Ishikawa (cell line): Measurements from ENCODE around the gene CACNA1D.

ENCODE experiments used
- CEBPB ChIP-seq: IDR thresholded peaks from 2 replicates; pipeline ENCODE4 v1.6.1; 2012
- CREB1 ChIP-seq: IDR thresholded peaks from 2 replicates; pipeline ENCODE4 v1.6.1; 2012; ENCODE audit warnings: low read depth
- EGR1 ChIP-seq: IDR thresholded peaks from 2 replicates; pipeline ENCODE4 v1.6.1; 2012
- EP300 ChIP-seq: IDR thresholded peaks from 2 replicates; pipeline ENCODE4 v1.6.1; 2012; ENCODE audit warnings: borderline replicate concordance
- FOXM1 ChIP-seq: IDR thresholded peaks from 2 replicates; pipeline ENCODE4 v1.6.1; 2012; ENCODE audit warnings: low read depth, borderline replicate concordance
- NFIC ChIP-seq: IDR thresholded peaks from 2 replicates; pipeline ENCODE4 v1.6.1; 2012
- RAD21 ChIP-seq: IDR thresholded peaks from 2 replicates; pipeline ENCODE4 v1.6.1; 2012; ENCODE audit warnings: low read depth
- REST ChIP-seq: IDR thresholded peaks from 2 replicates; pipeline ENCODE4 v1.6.1; 2012; ENCODE audit warnings: low read depth, mild to moderate bottlenecking
- TAF1 ChIP-seq: IDR thresholded peaks from 2 replicates; pipeline ENCODE4 v1.6.1; 2012; ENCODE audit warnings: low read depth, mild to moderate bottlenecking
- TCF12 ChIP-seq: IDR thresholded peaks from 2 replicates; pipeline ENCODE4 v1.6.1; 2012; ENCODE audit warnings: low read depth
- TEAD4 ChIP-seq: IDR thresholded peaks from 2 replicates; pipeline ENCODE4 v1.6.1; 2012
- USF1 ChIP-seq: IDR thresholded peaks from 2 replicates; pipeline ENCODE4 v1.6.1; 2012
- YY1 ChIP-seq: IDR thresholded peaks from 2 replicates; pipeline ENCODE4 v1.6.1; 2012; ENCODE audit warnings: low read depth
- ZBTB7A ChIP-seq: IDR thresholded peaks from 2 replicates; pipeline ENCODE4 v1.6.1; 2012; ENCODE audit warnings: low read depth
- TF ChIP-seq, protein P1 (sequence below): IDR thresholded peaks from 2 replicates; pipeline ENCODE4 v1.6.1; 2012

CACNA1D gene

GRCh38 chr3:53721187-53722119 is 227.0 kb downstream of the CACNA1D start:
- no peak for TF ChIP-seq TEAD4
- no peak for TF ChIP-seq EGR1
- TF ChIP-seq YY1: no peak
- TF ChIP-seq CEBPB: no peak

GRCh38 chr3:53724566-53724965 is 230.2 kb downstream of the CACNA1D start:
- TF ChIP-seq CEBPB (no peak), NFIC (no peak), TCF12 (no peak), CREB1 (no peak), USF1 (no peak), ZBTB7A (no peak), REST (no peak), EGR1 (no peak), TEAD4 (no peak), TAF1 (no peak), EP300 (no peak), YY1 (no peak), RAD21 (no peak), FOXM1 (no peak)
- TF ChIP-seq, protein P1, sequence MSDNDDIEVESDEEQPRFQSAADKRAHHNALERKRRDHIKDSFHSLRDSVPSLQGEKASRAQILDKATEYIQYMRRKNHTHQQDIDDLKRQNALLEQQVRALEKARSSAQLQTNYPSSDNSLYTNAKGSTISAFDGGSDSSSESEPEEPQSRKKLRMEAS: no peak

DNA sequence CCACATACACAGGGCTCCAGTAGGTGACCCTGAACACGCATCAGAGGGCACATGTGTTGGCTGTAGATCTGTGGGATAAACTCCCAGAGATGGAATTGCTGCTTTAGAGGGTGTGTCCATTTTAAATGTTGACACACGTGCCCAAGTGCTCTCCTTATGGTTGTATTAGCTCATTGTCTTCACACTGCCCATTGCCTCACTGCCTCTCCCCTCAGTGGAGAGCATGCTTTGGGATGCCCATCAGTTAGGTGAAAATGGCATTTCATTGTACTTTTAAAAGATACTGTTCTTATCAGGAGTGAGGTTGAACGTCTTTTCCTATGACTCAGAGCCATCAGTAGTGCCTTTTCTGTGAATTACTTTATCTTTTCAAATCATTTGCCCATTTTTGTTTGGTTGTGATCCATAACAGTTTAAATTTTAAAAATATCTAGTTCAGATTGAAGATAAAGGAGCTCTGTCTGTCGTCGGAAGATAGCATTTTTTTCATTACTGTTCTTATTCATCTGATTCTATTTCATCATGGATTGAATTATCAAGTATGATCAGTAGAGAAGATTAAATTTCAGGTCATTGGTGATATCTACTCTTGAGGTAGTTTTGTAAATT is 231.1 kb downstream of the CACNA1D start:
- TF ChIP-seq CREB1 (no peak), REST (no peak), NFIC (no peak), CEBPB (no peak), FOXM1 (no peak), YY1 (no peak), EP300 (no peak), EGR1 (no peak)
- TF ChIP-seq, protein P1: no peak

- TF ChIP-seq FOXM1 (no peak), NFIC (no peak), YY1 (no peak), RAD21 (no peak), ZBTB7A (no peak), TEAD4 (no peak), USF1 (no peak), REST (no peak), CREB1 (no peak), TAF1 (no peak), EGR1 (no peak), TCF12 (no peak)
- TF ChIP-seq, protein P1: no peak
Observed at GRCh38 chr3:53726643-53727042, 232.2 kb downstream of the CACNA1D start.
